H1 (cell line): ENCODE data around the gene AGPAT3. TPM values are rescaled to one million over a fixed set of nuclear protein-coding genes. Genes with fewer than 3 reads are reported as not detected.

Source experiments
- KDM4A ChIP-seq: IDR thresholded peaks from one replicate; pipeline ENCODE4 v1.7.1; 2012; ENCODE audit warnings: low read depth, mild to moderate bottlenecking, moderate library complexity, low read length, inconsistent platforms; ENCODE audit not compliant: severe bottlenecking
- polyA plus RNA-seq, 7 experiments: library from polyadenylated mRNA; depleted of rRNA in 3 of 7; stranded (reverse) in 5 of 7; unstranded in 2 of 7; fragments of >200 nt in 5 of 7; fragments of 200-250 nt in 2 of 7; gene quantifications; 1 replicate in 5 of 7; 2 replicates in 1 of 7; 4 replicates in 1 of 7; pipeline versions ENCODE4 v1.2.1 to v1.2.3, GENCODE V29; 2011 to 2013; ENCODE audit warnings: missing spikeins in 2 of 7, mixed read lengths in 2 of 7
- total RNA-seq: library from RNA; stranded (reverse); fragmentation: NEBNext Ultra II Directional; extraction: Animal tissue kit (Norgen Biotek cat#: 25700); gene quantifications from 2 replicates; pipeline ENCODE4 v1.2.1, GENCODE V29; 2021

AGPAT3 gene
- total and polyA plus RNA-seq, 2 of the 8 experiments (the other 6 are each of a cell fraction or from before 2014, with no cell fraction given) = 5.8 to 7.3 TPM

- TF ChIP-seq KDM4A = no peak
Measured at GRCh38 chr21:43916076-43916475, 51.1 kb downstream of the AGPAT3 start (continued).
